Loucy (cell line): Measurements from ENCODE around the gene ELMO3.

Experiments used
- CTCF ChIP-seq: fragments of 200-600 bp; sonication (generic); conservative IDR thresholded peaks from 2 replicates; pipeline ENCODE4 v1.5.1; 2014; ENCODE audit warnings: mild to moderate bottlenecking, antibody characterized with exemption, low read length
- EZH2phosphoT487 ChIP-seq: fragments of 200-600 bp; IDR thresholded peaks from 2 replicates; pipeline ENCODE4 v1.6.1; 2018; ENCODE audit warnings: antibody characterized with exemption, mild to moderate bottlenecking, moderate library complexity, borderline replicate concordance

- TF ChIP-seq CTCF (no peak), EZH2phosphoT487 (no peak)
Measured at GRCh38 chr16:67169011-67169451, 29.9 kb upstream of the ELMO3 start.
